Measurements from ENCODE around the gene TMEM132A. TPM values are rescaled to one million over a fixed set of nuclear protein-coding genes. Genes with fewer than 3 reads are reported as not detected.

TMEM132A gene
- total and polyA plus RNA-seq, 2 of the 13 experiments (the other 11 are each of a cell fraction or from before 2014, with no cell fraction given) = 11.1 to 32.9 TPM

DNA sequence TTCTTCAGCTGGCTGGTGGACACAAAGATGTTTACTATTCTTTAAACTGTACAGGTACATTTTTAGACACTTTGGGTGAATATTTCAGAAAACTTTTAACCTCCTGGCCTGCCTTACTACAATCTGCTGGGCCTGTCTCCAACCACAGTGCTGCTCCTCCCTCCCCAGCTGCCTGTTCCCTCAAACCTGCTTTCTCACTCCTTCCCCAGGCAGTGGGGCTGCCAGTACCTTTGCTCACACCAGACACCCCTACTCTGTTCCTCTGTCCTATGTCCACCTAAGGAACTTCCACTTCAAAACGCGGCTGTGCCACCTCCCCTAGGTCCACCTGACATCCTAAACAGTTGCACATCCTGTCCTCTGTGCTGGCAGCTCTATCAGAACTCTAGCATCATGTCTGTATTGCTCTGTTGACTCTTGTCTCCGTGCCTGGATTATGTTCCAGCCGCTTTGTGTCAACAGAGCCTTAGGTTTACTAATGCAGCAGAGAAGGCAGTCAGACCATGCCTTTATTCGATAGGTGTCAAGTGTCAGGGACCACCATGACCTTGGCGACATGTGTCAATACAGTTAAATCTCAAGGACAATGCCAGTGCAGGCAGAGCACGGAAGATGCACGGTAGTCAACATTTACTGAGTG is 43.5 kb upstream of the TMEM132A start (continued):
- TF ChIP-seq ATM (IDR thresholded peaks at IDR 0.05; ENCODE audit: borderline replicate concordance) (no peak), ZNF572 (CRISPR knock-in tag; IDR thresholded peaks at IDR 0.05) (peak; percentile 54; the same call in 1 of the 2 replicates), ZNF597 (CRISPR knock-in tag; IDR thresholded peaks at IDR 0.05) (no peak), ZNF331 (CRISPR knock-in tag; IDR thresholded peaks at IDR 0.05) (peak; percentile 97), EP300 (IDR thresholded peaks at IDR 0.05; ENCODE audit: low read depth in 2 of 2, low read length in 2 of 2) (peak; percentile 66 to 89; a peak in 3 of 4 replicates), EP300 (CRISPR knock-in tag; IDR thresholded peaks at IDR 0.05; ENCODE audit: borderline replicate concordance) (peak; percentile 82; the same call in 1 of the 2 replicates), MTF2 (CRISPR knock-in tag; IDR thresholded peaks at IDR 0.05; ENCODE audit: borderline replicate concordance) (no peak), HNRNPK (IDR thresholded peaks at IDR 0.05; ENCODE audit: low read depth, low read length, poor library complexity, severe bottlenecking) (no peak), ZGPAT (CRISPR knock-in tag; IDR thresholded peaks at IDR 0.05) (peak; percentile 98), PAWR (CRISPR knock-in tag; IDR thresholded peaks at IDR 0.05; ENCODE audit: borderline replicate concordance) (no peak), ZNF296 (CRISPR knock-in tag; conservative IDR thresholded peaks at IDR 0.05) (no peak), HNRNPL (IDR thresholded peaks at IDR 0.05; ENCODE audit: low read depth, low read length) (no peak), AGO1 (IDR thresholded peaks at IDR 0.05; ENCODE audit: low read depth, low read length, poor library complexity, severe bottlenecking) (no peak), ZNF703 (CRISPR knock-in tag; IDR thresholded peaks at IDR 0.05; ENCODE audit: borderline replicate concordance) (peak; percentile 92; the same call in 1 of the 2 replicates), ZSCAN22 (CRISPR knock-in tag; IDR thresholded peaks at IDR 0.05) (no peak; the same call in 1 of the 2 replicates), ZFP36 (IDR thresholded peaks at IDR 0.05; ENCODE audit: borderline replicate concordance, low read depth, low read length, partially characterized antibody) (no peak), FLYWCH1 (CRISPR knock-in tag; IDR thresholded peaks at IDR 0.05) (no peak), ZMAT3 (CRISPR knock-in tag; conservative IDR thresholded peaks at IDR 0.05) (peak; percentile 94; the same call in 1 of the 2 replicates), POLR2A (IDR thresholded peaks at IDR 0.05; ENCODE audit: insufficient read depth in 1 of 2, low read depth in 2 of 2, low read length in 2 of 2) (no peak), ZBTB20 (CRISPR knock-in tag; IDR thresholded peaks at IDR 0.05; ENCODE audit: borderline replicate concordance, low read depth) (peak; percentile 96), NONO (IDR thresholded peaks at IDR 0.05) (no peak), NONO (CRISPR knock-in tag; conservative IDR thresholded peaks at IDR 0.05) (peak; percentile 96), FOXP1 (IDR thresholded peaks at IDR 0.05) (peak; percentile 87), FOXP1 (CRISPR knock-in tag; IDR thresholded peaks at IDR 0.05) (peak; percentile 99), PHF5A (CRISPR knock-in tag; IDR thresholded peaks at IDR 0.05; ENCODE audit: low read depth, unreplicated experiment) (no peak), RARA (CRISPR knock-in tag; IDR thresholded peaks at IDR 0.05) (peak; percentile 97), HNF4G (IDR thresholded peaks at IDR 0.05; ENCODE audit: borderline replicate concordance, low read depth, low read length) (peak; percentile 52; the same call in 1 of the 2 replicates), HNF4G (CRISPR knock-in tag; IDR thresholded peaks at IDR 0.05; ENCODE audit: borderline replicate concordance, low read depth) (no peak)
- TF ChIP-seq, protein P1, sequence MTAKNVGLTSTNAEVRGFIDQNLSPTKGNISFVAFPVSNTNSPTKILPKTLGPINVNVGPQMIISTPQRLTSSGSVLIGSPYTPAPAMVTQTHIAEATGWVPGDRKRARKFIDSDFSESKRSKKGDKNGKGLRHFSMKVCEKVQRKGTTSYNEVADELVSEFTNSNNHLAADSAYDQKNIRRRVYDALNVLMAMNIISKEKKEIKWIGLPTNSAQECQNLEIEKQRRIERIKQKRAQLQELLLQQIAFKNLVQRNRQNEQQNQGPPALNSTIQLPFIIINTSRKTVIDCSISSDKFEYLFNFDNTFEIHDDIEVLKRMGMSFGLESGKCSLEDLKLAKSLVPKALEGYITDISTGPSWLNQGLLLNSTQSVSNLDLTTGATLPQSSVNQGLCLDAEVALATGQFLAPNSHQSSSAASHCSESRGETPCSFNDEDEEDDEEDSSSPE (CRISPR knock-in tag; IDR thresholded peaks at IDR 0.05) = peak; percentile 46; the same call in 1 of the 2 replicates
